SK-N-SH (cell line): Measurements from ENCODE around the gene SLC7A14.

Experiments
- EP300 ChIP-seq, 2 experiments: IDR thresholded peaks; 2 replicates each; pipeline versions ENCODE4 v1.4.0 to v1.6.1; 2012; ENCODE audit warnings: borderline replicate concordance in 1 of 2, low read depth in 1 of 2, low read length in 1 of 2
- EZH2phosphoT487 ChIP-seq: fragments of 200-600 bp; sonication (generic); IDR thresholded peaks from 2 replicates; pipeline ENCODE4 v1.6.1; 2017; ENCODE audit warnings: low read depth, mixed run types, mild to moderate bottlenecking, antibody characterized with exemption, moderate library complexity, borderline replicate concordance
- GABPA ChIP-seq: IDR thresholded peaks from 2 replicates; pipeline ENCODE4 v1.4.0; 2012; ENCODE audit warnings: low read depth, mild to moderate bottlenecking
- MEF2A ChIP-seq: IDR thresholded peaks from 2 replicates; pipeline ENCODE4 v1.4.0; 2012; ENCODE audit warnings: low read depth, borderline replicate concordance
- MXI1 ChIP-seq: IDR thresholded peaks from 2 replicates; pipeline ENCODE4 v1.6.1; 2012; ENCODE audit warnings: mild to moderate bottlenecking, low read depth, low read length, improper control_type of control experiment
- TF ChIP-seq, protein P1 (sequence below): fragments of 200-600 bp; sonication (generic); IDR thresholded peaks from 2 replicates; pipeline ENCODE4 v1.6.1; 2017; ENCODE audit warnings: antibody characterized with exemption, mild to moderate bottlenecking, moderate library complexity
- TF ChIP-seq, protein P2 (sequence below): IDR thresholded peaks from 2 replicates; pipeline ENCODE4 v1.4.0; 2012; ENCODE audit warnings: low read depth
- TF ChIP-seq, protein P3 (sequence below): IDR thresholded peaks from 2 replicates; pipeline ENCODE4 v1.4.0; 2012; ENCODE audit warnings: low read depth, borderline replicate concordance

DNA sequence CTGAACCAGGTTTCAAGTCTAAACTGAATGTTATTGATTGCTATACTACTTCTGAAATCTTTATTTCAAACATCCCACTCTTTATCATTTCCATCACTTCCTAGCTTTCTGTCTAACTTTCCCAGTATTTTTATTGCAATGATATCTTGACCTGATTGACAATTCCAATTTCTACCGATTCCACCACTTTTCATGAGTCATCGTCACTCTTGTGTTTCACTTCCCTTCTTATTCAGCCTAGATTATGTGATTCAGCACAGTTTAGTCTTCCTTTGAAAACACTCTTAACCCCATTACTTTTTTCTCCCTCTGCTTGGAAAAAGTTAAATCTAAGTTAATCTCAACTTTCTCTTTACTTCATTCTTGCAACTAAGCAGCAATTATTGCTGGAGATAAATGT lies 62.6 kb downstream of the SLC7A14 start:
- TF ChIP-seq, protein P1, sequence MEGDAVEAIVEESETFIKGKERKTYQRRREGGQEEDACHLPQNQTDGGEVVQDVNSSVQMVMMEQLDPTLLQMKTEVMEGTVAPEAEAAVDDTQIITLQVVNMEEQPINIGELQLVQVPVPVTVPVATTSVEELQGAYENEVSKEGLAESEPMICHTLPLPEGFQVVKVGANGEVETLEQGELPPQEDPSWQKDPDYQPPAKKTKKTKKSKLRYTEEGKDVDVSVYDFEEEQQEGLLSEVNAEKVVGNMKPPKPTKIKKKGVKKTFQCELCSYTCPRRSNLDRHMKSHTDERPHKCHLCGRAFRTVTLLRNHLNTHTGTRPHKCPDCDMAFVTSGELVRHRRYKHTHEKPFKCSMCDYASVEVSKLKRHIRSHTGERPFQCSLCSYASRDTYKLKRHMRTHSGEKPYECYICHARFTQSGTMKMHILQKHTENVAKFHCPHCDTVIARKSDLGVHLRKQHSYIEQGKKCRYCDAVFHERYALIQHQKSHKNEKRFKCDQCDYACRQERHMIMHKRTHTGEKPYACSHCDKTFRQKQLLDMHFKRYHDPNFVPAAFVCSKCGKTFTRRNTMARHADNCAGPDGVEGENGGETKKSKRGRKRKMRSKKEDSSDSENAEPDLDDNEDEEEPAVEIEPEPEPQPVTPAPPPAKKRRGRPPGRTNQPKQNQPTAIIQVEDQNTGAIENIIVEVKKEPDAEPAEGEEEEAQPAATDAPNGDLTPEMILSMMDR: no peak
- TF ChIP-seq MEF2A: no peak
- TF ChIP-seq GABPA: no peak
- TF ChIP-seq, protein P2, sequence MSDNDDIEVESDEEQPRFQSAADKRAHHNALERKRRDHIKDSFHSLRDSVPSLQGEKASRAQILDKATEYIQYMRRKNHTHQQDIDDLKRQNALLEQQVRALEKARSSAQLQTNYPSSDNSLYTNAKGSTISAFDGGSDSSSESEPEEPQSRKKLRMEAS: no peak
- TF ChIP-seq EZH2phosphoT487: no peak
- TF ChIP-seq MXI1: no peak
- no peak for TF ChIP-seq EP300 (IDR thresholded peaks at IDR 0.05; ENCODE audit: borderline replicate concordance in 1 of 2, low read depth in 1 of 2, low read length in 1 of 2)
- TF ChIP-seq, protein P3, sequence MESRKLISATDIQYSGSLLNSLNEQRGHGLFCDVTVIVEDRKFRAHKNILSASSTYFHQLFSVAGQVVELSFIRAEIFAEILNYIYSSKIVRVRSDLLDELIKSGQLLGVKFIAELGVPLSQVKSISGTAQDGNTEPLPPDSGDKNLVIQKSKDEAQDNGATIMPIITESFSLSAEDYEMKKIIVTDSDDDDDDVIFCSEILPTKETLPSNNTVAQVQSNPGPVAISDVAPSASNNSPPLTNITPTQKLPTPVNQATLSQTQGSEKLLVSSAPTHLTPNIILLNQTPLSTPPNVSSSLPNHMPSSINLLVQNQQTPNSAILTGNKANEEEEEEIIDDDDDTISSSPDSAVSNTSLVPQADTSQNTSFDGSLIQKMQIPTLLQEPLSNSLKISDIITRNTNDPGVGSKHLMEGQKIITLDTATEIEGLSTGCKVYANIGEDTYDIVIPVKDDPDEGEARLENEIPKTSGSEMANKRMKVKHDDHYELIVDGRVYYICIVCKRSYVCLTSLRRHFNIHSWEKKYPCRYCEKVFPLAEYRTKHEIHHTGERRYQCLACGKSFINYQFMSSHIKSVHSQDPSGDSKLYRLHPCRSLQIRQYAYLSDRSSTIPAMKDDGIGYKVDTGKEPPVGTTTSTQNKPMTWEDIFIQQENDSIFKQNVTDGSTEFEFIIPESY: no peak
